KG1 (cell line): ENCODE measurements around the gene SLC7A14.

Experiments used
- DNase-seq: peaks from one replicate; lab custom pipeline; 2025; lab: John Stamatoyannopoulos, UW

SLC7A14 gene

DNA sequence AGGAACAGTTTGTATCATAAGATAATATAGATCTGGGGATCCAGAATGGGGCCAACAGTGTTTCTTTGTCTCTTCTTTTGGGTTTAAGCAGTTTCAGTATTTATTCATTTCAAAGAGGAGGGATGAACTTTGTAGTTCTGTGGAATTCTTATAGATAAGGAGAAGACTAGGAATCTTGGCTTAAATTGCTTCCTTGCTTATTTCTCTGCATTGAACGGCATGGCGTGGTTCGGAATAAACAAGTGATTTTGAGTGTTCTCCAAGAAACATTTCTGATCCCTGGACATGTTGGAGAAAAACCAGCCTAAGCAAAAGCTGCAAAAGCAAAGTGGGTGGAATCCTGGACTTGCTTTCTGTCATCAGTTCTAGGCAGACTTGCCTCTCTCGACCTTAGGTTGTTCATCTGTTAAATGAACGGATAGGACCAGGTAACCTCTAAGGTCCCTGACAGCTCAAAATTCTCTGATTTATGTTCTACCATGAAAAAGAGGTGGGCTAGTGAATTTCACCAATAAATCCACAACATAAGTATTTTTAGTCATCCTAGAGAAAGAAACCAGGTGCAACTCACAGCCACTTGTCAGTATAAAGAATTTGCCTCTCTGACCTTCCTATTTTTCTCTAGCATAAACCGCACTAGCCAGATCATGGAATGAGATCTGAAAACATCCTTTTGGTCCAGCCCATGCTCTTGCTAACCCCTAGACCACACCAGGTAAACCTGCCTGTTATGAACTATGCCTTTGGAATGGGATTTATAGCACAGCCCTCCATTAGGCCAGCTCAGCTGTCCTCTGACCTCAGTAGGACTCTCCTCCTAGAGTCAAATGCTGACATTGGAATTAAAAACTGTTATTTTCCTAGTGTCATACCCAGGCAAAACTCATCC is 88.4 kb downstream of the SLC7A14 start:
- no peak for DNase-seq

GRCh38 chr3:170496868-170497140 is 89.1 kb downstream of the SLC7A14 start:
- DNase-seq: no peak

DNA sequence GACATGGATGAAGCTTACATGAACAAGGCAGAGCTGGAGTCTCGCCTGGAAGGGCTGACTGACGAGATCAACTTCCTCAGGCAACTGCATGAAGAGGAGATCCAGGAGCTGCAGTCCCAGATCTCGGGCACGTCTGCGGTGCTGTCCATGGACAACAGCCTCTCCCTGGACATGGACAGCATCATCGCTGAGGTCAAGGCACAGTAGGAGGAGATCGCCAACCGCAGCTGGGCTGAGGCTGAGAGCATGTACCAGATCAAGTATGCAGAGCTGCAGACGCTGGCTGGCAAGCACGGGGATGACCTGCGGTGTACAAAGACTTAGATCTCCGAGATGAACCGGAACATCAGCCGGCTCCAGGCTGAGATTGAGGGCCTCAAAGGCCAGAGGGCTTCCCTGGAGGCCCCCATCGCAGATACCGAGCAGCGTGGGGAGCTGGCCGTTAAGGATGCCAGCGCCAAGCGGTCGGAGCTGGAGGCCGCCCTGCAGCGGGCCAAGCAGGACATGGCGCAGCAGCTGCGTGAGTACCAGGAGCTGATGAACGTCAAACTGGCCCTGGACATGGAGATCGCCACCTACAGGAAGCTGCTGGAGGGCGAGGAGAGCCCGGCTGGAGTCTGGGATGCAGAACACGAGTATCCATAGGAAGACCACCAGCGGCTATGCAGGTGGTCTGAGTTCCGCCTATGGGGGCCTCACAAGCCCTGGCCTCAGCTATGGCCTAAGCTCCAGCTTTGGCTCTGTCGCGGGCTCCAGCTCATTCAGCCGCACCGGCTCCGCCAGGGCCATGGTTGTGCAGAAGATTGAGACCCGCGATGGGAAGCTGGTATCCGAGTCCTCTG is 89.6 kb downstream of the SLC7A14 start:
- DNase-seq: no peak

DNA sequence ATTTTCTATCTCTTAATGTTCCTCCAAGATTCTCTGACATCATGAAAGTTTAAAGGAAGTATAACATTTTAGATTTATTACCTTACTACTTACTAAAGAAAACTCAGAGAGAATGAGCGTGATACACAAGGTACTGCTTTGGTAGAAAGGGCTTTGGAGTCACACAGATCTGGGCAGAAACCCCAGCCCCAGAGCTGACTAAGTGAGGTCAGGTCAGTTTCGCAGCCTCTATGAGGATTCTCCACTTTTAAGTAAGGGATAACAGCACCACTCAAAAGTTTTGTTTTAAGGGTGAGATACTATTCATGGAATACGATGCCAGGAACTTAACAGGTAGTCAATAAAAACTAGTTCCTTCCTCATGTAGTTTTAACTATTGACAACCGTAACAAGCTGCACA is 91.1 kb downstream of the SLC7A14 start:
- DNase-seq: no peak

GRCh38 chr3:170493712-170494182 is 92.1 kb downstream of the SLC7A14 start:
- DNase-seq: no peak

GRCh38 chr3:170491901-170492300 is 94.0 kb downstream of the SLC7A14 start:
- DNase-seq: no peak

DNA sequence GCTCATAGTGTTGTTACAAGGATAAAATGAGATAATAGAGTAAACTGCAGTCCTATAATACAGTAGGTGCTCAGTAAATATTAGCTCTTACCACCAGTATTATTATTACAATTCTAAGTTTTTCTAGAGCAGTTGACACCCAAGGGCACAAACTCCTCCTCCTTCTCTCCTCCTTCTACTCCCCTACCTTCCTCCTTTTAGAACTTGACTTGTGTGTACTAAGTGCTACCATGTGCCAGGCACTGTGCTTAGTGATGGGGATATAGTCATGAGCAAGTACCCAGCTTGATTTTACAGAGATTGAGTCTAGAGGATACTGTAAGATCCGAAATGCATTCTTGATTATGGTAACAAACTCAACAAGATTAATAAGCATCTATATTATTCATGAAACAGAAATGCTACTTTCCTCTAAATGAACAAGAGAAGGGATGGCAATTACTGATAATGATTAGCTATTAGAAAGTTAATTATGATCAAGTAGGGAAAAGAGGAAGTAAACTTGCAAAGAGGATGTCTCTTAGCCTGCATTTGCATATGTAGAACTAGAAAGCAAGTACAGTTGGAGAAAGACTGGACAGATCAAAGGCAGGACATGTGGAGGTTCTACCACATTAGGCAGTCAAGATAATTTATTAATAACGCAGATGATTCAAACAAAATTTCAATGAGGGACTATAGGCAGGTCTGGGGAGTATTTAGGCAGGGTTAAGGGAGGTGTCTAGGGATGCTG is 94.9 kb downstream of the SLC7A14 start:
- DNase-seq: no peak

DNA sequence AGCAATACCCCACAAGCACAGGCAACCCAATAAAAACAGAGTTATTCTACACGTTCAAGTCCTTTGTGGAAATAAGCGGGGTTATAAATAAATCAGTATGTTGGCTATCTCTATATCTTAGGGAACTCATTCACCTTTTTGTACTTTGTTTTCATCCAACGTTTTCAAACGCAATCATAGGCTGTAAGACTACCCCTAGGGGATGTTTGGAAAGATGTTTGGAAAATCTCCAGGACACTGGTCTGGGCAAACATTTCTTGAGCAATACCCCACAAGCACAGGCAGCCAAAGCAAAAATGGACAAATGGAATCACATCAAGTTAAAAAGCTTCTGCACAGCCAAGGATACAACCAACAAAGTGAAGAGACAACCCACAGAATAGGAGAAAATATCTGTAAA is 97.1 kb downstream of the SLC7A14 start:
- no peak for DNase-seq

GRCh38 chr3:170487031-170487430 is 98.8 kb downstream of the SLC7A14 start:
- no peak for DNase-seq

DNA sequence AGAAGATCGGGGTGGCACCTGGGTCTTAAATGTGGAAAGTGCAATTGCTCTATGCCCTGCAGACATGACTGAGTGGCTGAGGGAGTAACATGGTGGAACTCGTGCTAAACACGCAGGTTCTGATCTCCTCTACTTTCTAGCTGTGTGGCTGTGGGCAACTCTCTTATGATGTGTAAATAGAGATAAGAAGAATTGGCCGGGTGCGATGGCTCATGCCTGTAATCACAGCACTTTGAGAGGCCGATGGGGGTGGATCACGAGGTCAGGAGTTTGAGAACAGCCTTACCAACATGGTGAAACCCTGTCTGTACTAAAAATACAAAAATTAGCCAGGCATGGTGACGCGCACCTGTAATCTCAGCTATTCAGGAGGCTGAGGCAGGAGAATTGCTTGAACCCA is 99.5 kb downstream of the SLC7A14 start:
- DNase-seq: no peak

GRCh38 chr3:170485696-170486095 is 100.2 kb downstream of the SLC7A14 start:
- DNase-seq: no peak

- DNase-seq: no peak
Observed at GRCh38 chr3:170485294-170485693, 100.6 kb downstream of the SLC7A14 start.

DNA sequence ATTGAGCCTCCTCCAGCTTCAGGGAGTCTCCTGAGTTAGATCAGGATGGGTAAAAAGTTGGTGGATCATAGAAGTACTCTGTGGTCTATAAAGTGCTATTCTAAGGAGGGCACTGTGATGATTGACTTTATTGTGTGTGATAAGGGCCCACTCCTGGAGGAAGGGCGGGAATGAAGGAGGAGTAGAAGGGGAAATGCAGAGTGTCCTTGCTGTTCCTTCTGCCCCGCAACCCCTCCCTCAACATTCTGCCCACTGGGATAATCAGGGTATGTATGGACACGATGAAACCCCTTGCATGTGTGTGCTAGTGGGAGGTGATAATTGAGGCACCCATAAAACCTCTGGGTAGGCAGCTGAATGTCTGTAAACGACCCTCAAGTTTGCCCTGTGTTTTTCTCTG is 101.0 kb downstream of the SLC7A14 start:
- DNase-seq: no peak

DNA sequence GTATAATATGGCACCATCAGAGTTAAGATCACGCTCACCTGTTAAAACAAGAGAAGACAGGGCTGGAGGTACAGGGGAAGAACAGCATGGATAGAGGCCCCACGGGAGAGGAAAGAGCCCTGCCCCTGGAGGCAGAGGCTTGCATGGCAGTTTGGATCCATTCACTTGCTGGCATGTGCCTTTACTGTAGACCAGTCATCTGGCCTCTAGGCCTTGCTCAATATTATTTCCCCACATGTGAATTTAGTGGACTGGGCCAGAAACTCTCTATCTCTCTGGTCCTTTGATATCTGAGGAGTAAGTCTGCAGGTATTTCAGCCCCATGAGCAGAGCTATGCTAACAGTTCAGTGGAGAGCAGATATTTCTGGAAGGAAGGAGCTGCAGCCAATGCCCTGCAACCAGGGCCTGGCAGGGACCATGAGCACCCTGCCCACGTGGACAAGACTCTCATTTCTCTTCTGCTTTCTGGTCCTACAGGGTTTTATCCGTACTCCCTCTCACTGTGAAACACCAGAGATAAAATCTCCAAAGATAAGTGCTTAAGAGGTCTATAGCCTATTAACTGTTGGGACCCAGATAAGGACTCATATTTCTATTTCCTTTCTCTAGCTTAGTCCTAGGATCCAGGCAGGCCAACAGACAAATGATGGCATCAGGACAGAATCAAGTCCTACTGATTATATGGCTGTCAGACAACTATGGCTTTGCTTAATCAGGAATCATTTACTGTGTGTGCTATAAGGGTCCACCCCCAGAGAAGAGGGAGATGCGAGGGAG is 102.2 kb downstream of the SLC7A14 start:
- no peak for DNase-seq

- DNase-seq: no peak
Observed at GRCh38 chr3:170482199-170482598, 103.7 kb downstream of the SLC7A14 start.

- no peak for DNase-seq
Observed at GRCh38 chr3:170480111-170480510, 105.8 kb downstream of the SLC7A14 start.

GRCh38 chr3:170477395-170477794 is 108.5 kb downstream of the SLC7A14 start:
- DNase-seq: no peak

DNA sequence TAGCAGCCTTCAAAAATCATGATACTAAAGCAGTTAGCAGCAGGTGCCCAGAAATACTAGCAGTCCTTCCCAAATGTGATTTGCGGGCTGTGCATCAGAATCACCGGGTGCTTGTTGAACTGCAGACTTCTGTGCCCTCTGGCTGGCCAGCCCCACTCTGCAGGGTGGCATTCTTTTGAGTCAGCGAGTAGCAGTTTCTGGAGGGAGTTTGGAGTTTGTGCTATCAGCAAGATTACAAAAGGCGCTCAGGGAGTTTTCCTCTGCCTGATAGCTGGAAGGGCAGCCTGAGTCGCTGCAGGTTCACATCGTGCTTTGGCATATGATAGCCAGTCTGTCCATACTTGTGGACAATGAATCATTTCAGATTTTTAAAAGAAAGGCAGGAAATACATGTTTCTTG is 109.6 kb downstream of the SLC7A14 start:
- DNase-seq: no peak

DNA sequence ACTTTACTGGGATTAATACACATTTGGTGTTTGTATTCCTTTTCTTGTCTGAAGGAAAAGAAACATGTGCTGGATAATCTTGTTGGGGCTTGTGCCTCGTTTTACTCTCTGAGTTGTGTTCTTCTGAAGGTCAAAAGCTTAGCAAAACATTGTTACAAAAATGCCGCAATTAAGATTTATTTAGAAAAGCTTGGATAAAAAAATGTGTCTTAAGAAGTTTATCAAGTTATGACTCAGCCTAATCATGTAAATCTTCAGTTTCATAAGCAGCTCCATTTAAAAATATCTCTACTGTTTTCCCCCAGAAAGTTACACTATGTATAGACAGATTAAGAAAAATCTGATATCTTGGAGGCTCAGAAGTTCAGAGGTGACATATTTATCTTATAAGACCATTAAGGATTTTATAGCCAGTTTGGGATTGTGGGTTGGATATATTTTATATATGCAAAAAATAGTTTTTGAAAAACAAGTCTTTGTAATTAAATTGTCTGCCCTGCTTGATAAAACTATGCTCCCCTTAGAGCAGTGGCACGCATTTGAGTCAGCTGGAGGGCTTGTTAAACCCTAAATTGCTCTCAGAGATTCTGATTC is 110.7 kb downstream of the SLC7A14 start:
- DNase-seq: no peak

DNA sequence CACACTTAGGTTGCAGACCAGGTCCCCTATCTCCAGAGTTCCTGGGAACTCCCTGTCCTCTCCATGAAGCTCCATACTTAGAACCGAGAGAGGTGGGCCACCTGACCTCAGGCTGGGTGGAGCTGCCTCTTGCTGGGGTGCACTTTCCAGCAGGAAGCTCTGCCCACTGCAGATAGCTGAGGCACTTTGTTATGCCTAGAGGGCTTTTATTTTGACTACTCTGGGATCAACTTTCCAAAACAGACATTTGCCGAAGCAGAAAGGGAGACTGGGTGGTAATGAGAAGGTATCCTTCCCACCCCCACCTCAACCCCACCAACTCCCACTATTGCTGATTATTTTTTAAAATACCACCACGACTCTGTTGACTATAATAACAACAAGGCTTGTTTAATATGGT is 112.5 kb downstream of the SLC7A14 start:
- no peak for DNase-seq

DNA sequence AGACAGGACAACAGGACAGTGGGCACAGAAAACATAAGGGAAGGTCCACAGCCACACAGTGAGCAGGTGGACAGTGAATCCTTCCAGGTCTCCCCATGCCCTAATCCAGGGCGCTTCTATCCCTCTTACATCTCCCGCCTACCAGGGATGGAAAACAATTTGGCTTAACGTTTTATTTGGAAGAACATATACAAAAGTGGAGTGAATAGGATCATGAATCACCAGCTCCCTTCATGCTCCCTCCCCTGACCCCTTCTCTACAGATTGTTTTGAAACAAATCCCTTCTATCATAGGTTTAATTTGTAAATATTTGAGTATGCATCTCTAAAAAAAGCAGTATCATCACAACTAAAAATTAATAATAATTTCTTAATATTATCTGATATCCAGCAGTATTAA is 114.7 kb downstream of the SLC7A14 start:
- DNase-seq: no peak
